NCI-H146 (cell line): ENCODE data around the gene HSPB2.

Experiments used
- DNase-seq: peaks from one replicate; lab custom pipeline; 2025; lab: John Stamatoyannopoulos, UW

The HSPB2 gene

GRCh38 chr11:111939836-111940604, 27.5 kb downstream of the HSPB2 start:
- DNase-seq: peak; percentile 72

- DNase-seq: no peak
Observed at GRCh38 chr11:111941963-111942362, 29.4 kb downstream of the HSPB2 start.

DNA sequence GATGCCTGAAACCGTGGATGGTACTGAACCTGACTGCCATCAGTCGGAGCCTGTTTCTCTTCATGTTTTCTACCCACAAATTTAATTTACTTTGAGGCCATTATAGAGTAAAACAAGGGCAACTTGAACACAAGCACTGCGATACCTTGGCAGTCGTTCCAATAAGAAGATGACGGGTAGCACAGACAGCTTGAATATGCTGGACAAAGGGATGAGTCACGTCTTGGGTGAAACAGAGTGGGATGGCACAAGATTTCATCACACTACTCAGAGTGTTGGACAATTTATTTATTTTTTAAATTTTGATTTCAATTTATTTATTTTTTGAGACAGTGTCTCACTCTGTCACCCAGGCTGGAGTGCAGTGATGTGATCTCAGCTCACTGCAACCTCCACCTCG, 30.3 kb downstream of the HSPB2 start:
- DNase-seq: no peak

GRCh38 chr11:111944139-111944538, 31.6 kb downstream of the HSPB2 start:
- no peak for DNase-seq

DNA sequence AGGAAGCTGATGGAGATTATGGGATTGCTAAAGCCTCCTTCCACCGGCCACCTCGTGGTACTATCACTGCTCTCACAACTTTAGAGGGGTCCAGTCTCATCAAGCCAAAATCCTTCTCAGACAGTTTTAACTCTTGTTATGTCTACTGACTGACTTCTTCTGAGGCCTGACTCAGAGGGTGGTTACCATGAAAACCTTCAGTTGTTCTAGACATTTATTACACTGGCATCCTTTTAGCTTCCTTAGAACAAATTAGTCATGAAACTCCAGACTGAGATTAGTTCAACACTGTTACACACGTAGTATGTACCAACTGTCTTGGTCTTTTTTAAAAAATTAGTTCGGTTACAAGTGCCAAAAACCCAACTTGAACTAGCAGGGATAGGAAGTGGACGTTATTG, 32.1 kb downstream of the HSPB2 start:
- no peak for DNase-seq

- no peak for DNase-seq
Observed at GRCh38 chr11:111945198-111945597, 32.7 kb downstream of the HSPB2 start.

DNA sequence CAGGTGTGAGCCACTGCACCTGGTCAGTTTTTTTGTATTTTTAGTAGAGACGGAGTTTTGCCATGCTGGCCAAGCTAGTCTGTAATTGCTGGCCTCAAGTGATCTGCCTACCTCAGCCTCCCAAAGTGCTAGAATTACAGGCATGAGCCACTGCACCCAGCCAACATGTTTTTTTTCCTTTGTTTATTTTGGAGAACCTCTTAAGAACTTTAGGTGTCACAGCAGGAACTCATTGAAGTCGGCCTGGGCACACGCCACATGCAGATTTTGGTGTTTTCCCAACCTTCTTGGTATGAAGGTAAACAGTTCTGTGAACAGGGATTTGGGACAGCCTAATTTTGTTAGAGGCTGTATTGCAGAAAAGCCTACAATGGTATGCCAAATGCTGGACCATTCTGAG, 34.0 kb downstream of the HSPB2 start:
- DNase-seq: no peak

- DNase-seq: no peak
Observed at GRCh38 chr11:111947143-111947542, 34.6 kb downstream of the HSPB2 start.

DNA sequence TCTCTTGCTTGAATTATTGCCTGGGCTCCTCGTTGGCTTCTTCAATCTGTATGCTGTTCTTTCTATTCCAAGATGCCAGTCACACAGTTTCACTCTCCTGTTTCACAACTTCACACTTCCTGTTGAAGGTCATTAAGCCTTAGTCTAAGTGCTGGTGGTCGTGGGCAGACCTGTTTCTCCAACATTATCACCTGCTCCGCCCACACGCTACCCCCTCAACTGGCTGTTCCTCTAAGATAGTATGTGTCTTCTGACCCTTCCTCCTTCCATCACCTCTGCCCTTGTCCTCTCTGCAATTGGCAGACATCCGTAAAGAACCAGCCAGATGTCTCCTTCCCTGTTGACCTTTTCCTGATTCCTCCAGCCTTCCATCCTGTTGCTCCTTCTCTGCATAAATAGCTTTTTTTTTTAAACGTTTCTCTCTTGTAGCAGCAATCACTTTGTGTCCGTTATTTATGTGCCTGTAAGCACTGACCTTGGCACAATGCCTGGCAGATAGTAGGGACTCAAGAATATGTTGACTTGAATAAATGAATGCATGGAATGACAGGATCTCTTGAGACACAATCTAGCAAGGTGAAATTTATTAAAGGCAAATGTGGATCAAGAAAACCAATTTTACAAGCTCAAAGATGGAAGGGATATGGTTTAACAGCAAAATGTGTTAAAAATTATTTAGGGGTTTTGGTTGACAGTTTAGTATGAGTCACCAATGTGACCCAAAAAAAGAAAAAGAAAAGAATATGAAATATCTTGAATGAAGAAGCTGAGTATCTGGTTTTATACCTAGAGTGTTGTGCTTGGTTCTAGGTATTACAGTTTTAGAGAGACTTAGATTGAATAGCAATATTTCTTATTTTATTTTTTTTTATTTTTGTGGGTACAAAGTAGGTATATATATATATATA, 37.2 kb downstream of the HSPB2 start:
- no peak for DNase-seq

DNA sequence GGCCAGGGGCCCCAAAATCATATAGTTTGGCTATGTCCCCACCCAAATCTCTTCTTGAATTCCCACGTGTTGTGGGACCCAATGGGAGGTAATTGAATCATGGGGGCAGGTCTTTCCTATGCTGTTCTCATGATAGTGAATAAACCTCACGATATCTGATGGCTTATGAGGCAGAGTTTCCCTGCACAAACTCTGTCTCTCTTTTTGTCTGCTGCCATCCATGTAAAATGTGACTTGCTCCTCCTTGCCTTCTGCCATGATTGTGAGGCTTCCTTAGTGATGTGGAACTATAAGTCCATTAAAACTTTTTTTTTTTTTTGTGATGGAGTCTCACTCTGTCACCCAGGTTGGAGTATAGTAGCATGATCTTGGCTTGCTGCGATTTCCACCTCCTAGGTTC, 39.0 kb downstream of the HSPB2 start:
- no peak for DNase-seq

DNA sequence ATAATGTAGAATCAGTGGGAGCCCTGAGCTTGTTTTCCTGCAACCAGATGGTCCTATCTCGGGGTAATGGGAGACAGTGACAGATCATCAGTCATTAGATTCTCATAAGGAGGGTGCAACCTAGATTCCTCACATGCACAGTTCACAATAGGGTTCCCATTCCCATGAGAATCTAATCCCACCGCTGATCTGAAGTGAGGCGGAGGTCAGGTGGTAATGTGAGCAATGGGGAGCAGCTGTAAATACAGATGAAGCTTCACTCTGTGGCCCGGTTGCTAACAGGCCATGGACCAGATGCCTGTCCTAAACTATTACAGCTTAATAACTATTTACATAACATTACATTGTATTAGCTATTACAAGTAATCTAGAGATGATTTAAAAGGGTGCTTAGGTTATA, 41.6 kb downstream of the HSPB2 start:
- no peak for DNase-seq

GRCh38 chr11:111957663-111958444, 45.3 kb downstream of the HSPB2 start:
- peak; percentile 14 for DNase-seq

DNA sequence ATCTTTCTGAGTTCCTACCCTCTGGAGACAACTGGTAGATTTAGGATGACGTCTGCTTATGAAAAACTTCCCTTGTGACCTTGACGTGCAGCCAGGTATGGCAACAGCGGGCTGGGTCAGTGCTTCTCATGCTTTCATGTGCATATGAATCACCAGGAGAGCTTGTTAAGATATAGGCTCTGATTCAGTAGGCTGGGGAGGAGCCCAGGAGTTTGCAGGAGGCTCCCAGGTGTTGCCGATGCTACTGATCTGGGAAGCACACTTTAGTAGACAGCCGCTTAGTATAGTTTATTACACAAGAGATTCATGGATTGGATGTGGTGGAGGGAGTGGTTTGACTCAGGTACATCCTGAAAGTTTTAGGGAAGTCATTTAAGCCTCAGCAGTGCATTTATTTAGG, 48.4 kb downstream of the HSPB2 start:
- no peak for DNase-seq

DNA sequence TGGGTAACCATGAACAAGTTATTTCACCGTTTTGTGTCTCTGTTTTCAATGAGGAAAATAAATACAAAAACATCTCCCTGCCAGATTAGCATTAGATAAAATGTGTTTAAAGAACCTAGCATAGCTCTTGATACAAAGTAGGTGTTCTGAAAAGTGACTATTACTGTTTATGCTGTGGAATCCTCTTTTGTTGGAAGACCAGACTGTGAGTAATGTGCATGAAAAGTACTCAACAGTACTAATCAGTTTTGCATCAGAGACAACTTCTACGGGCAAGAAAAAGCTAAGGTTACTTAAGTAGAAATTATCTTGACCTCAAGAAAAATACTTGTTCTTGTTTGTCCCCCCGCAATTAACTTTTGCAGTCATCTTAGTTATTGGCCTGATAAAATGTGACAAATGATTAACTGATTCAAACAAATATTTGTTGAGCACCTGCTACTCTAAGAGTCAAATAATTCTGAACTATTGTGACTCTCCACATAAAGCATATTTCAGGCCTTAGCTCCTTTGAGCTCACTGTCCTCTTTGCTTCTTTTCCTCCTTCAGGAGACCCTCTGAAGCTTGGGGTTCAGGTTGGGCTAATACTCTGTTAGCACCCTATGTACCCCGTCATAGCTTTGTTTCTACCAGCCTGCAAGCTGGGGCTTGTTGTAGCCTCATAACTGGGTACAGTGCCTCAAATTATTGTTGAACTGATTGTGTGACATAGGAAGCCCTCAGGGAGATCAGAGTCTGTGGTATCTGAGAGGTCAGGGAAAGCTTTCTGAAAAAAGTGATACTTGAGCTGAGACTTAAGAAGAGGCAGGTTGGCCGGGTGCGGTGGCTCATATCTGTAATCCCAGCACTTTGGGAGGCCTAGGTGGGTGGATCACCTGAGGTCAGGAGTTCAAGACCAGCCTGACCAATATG, 49.1 kb downstream of the HSPB2 start:
- no peak for DNase-seq
